Measurements from ENCODE around the gene TENM3. TPM values are rescaled to one million over a fixed set of nuclear protein-coding genes. Genes with fewer than 3 reads are reported as not detected.

TENM3 gene
- total RNA-seq, 3 donors from 2014 or later = 0.58 to 19.2 (median 0.70) TPM

- H3K36me3 ChIP-seq (ENCODE audit: low read depth) = no peaks in the 10 kb centered on the region
- no peak for DNase-seq
- H3K9me3 ChIP-seq = no peaks in the 10 kb centered on the region
- TF ChIP-seq CTCF (IDR thresholded peaks at IDR 0.05) = no peak
- H3K4me3 ChIP-seq = no peak overlapping the region
- intact Hi-C loops (cut with DNase I, micrococcal nuclease) = no loop called here
- no peaks in the 10 kb centered on the region for H3K4me1 ChIP-seq (ENCODE audit: low read depth)
- no peak for ATAC-seq
These were observed 340.7 kb downstream of the TENM3 start for GRCh38 chr4:182583703-182584415.

- DNase-seq = no peak
- Histone ChIP-seq H3K4me3 (no peak overlapping the region), H3K9me3 (no peaks in the 10 kb centered on the region), H3K4me1 (ENCODE audit: low read depth) (no peaks in the 10 kb centered on the region), H3K36me3 (ENCODE audit: low read depth) (no peaks in the 10 kb centered on the region)
- TF ChIP-seq CTCF (IDR thresholded peaks at IDR 0.05) = no peak
- intact Hi-C loops (cut with DNase I, micrococcal nuclease) = no loop called here
- ATAC-seq = no peak
These were observed 342.1 kb downstream of the TENM3 start for GRCh38 chr4:182585321-182585720.

- intact Hi-C loops (cut with DNase I, micrococcal nuclease) = no loop called here
- no peak for TF ChIP-seq CTCF (IDR thresholded peaks at IDR 0.05)
These were observed 345.9 kb downstream of the TENM3 start for GRCh38 chr4:182589100-182589499.

GRCh38 chr4:182593402-182593801 lies 350.2 kb downstream of the TENM3 start:
- no peaks in the 10 kb centered on the region for H3K9me3 ChIP-seq
- intact Hi-C loops (cut with DNase I, micrococcal nuclease) = no loop called here
- H3K4me3 ChIP-seq = no peak overlapping the region
- no peaks in the 10 kb centered on the region for H3K36me3 ChIP-seq (ENCODE audit: low read depth)
- ATAC-seq = no peak
- no peak for TF ChIP-seq CTCF (IDR thresholded peaks at IDR 0.05)
- no peaks in the 10 kb centered on the region for H3K4me1 ChIP-seq (ENCODE audit: low read depth)
- no peak for DNase-seq

More at GRCh38 chr4:182589100-182589499, 345.9 kb downstream of the TENM3 start:
- Histone ChIP-seq H3K4me1 (ENCODE audit: low read depth) (no peaks in the 10 kb centered on the region), H3K9me3 (no peaks in the 10 kb centered on the region), H3K4me3 (no peak overlapping the region), H3K36me3 (ENCODE audit: low read depth) (no peaks in the 10 kb centered on the region)
- DNase-seq = no peak
- no peak for ATAC-seq

- intact Hi-C loops (cut with DNase I, micrococcal nuclease) = no loop called here
These were observed 350.7 kb downstream of the TENM3 start for GRCh38 chr4:182593864-182594263.

More at GRCh38 chr4:182593864-182594263, 350.7 kb downstream of the TENM3 start:
- Histone ChIP-seq H3K36me3 (ENCODE audit: low read depth) (no peaks in the 10 kb centered on the region), H3K9me3 (no peaks in the 10 kb centered on the region), H3K4me3 (no peak overlapping the region), H3K4me1 (ENCODE audit: low read depth) (no peaks in the 10 kb centered on the region)
- no peak for TF ChIP-seq CTCF (IDR thresholded peaks at IDR 0.05)
- DNase-seq (no peak), ATAC-seq (no peak)

Measured in mucosa of descending colon (tissue), 3 donors.